ENCODE measurements around the gene APBB2.

APBB2 gene

DNA sequence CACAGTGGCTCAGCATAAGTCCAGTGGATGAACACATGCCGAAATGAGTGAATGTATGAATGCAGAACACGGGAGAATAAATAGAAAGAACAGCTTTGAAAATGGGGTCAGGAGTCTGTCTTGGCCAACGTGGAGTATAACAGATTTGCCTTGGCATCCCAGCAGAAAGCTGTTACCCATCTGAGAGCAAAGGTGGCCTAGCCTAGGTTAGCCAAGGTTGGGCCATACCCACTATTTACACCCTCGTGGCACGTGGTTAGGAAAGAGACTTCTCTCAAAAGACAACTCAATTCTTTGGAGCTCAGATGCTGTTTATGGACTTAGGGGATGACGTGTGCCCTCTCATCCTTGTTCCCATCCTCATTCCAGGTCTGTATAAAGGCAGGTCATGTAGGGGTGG is 337.3 kb downstream of the APBB2 start:
- Histone ChIP-seq H3K9me2 (ENCODE audit: low read depth, low read length) (no peaks in the 10 kb centered on the region), H3K27ac (ENCODE audit: low read depth, low read length, poor library complexity, severe bottlenecking) (no peak overlapping the region), H4K20me1 (ENCODE audit: insufficient read depth, low read length) (no peaks in the 10 kb centered on the region), H3K9me3 (ENCODE audit: low read length) (no peaks in the 10 kb centered on the region), H3K9ac (ENCODE audit: low read length) (no peak overlapping the region), H3K36me3 (ENCODE audit: insufficient read depth, low read length) (no peaks in the 10 kb centered on the region), H3K4me2 (ENCODE audit: low read length) (no peak overlapping the region), H3K27me3 (ENCODE audit: insufficient read depth, low read length) (no peaks in the 10 kb centered on the region), H3K4me1 (ENCODE audit: insufficient read depth, low read length, severe bottlenecking) (no peaks in the 10 kb centered on the region), H3K79me2 (ENCODE audit: insufficient read depth, low read length) (no peaks in the 10 kb centered on the region), H2AFZ (ENCODE audit: low read length) (no peak overlapping the region), H3F3A (ENCODE audit: insufficient read depth, low read length) (no peaks in the 10 kb centered on the region), H3K4me3 (ENCODE audit: low read depth, low read length, poor library complexity, severe bottlenecking) (no peak overlapping the region)
- TF ChIP-seq EZH2 (IDR thresholded peaks at IDR 0.05; ENCODE audit: borderline replicate concordance, low read length) = no peak
- TF ChIP-seq, protein P1, sequence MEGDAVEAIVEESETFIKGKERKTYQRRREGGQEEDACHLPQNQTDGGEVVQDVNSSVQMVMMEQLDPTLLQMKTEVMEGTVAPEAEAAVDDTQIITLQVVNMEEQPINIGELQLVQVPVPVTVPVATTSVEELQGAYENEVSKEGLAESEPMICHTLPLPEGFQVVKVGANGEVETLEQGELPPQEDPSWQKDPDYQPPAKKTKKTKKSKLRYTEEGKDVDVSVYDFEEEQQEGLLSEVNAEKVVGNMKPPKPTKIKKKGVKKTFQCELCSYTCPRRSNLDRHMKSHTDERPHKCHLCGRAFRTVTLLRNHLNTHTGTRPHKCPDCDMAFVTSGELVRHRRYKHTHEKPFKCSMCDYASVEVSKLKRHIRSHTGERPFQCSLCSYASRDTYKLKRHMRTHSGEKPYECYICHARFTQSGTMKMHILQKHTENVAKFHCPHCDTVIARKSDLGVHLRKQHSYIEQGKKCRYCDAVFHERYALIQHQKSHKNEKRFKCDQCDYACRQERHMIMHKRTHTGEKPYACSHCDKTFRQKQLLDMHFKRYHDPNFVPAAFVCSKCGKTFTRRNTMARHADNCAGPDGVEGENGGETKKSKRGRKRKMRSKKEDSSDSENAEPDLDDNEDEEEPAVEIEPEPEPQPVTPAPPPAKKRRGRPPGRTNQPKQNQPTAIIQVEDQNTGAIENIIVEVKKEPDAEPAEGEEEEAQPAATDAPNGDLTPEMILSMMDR (IDR thresholded peaks at IDR 0.05; ENCODE audit: low read length) = no peak

DNA sequence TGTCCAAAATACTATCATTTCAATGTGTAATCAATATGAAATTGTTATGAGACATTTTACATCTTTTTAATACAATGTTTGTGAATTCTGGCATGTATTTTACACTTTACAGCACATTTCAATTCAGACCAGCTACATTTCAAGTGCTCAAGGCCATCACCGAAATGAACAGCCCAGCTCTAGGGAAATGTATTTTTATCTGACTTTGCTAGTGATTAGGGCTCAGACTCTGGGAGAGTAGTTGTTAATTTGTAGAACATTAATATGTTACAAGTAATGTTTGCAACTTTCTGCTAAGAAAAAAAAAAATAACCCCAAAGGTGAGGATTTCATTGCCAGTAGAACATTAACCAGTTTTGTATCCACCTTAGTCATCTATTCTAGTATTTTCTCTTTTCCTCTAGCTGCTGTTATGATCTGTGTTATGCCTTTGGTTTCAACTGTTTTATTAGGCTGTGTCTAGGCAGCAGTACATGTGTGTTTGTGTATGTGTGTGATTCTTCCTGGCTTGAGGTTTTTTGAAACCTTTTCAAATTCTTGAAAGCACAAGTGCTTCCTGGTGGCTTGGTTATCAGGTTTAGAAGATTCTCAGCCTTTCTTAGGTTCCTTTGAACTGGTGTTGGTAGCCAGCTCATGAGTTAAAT is 338.7 kb downstream of the APBB2 start:
- Histone ChIP-seq H3K9me2 (ENCODE audit: low read depth, low read length) (no peaks in the 10 kb centered on the region), H3K4me2 (ENCODE audit: low read length) (no peak overlapping the region), H3K9me3 (ENCODE audit: low read length) (no peaks in the 10 kb centered on the region), H3K4me3 (ENCODE audit: low read depth, low read length, poor library complexity, severe bottlenecking) (no peak overlapping the region), H3K27me3 (ENCODE audit: insufficient read depth, low read length) (no peaks in the 10 kb centered on the region), H3F3A (ENCODE audit: insufficient read depth, low read length) (no peaks in the 10 kb centered on the region), H3K79me2 (ENCODE audit: insufficient read depth, low read length) (no peaks in the 10 kb centered on the region), H3K4me1 (ENCODE audit: insufficient read depth, low read length, severe bottlenecking) (no peaks in the 10 kb centered on the region), H3K9ac (ENCODE audit: low read length) (no peak overlapping the region), H2AFZ (ENCODE audit: low read length) (no peak overlapping the region), H3K27ac (ENCODE audit: low read depth, low read length, poor library complexity, severe bottlenecking) (no peak overlapping the region), H4K20me1 (ENCODE audit: insufficient read depth, low read length) (no peaks in the 10 kb centered on the region), H3K36me3 (ENCODE audit: insufficient read depth, low read length) (no peaks in the 10 kb centered on the region)
- TF ChIP-seq EZH2 (IDR thresholded peaks at IDR 0.05; ENCODE audit: borderline replicate concordance, low read length) = no peak

DNA sequence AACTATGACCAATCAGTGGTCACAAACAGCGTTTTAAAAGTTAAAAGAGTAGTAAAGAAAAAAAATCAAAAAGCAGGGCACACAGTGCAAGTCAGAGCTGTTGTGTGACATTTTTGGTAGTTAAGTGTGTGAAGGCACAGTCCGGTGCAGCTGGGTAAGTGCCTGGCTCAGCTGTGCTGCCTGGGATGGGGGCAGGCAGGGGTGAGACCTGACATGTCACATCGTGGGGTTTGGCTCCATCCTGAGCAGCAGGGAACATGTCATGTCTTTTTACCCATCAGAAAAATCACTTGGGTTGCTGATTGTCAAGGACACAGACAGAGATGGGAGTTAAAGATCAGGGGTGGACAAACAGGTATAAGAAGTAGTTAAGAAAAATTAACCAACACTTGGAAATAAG is 339.4 kb downstream of the APBB2 start:
- Histone ChIP-seq H3K27me3 (ENCODE audit: insufficient read depth, low read length) (no peaks in the 10 kb centered on the region), H2AFZ (ENCODE audit: low read length) (no peak overlapping the region), H3K9me3 (ENCODE audit: low read length) (no peaks in the 10 kb centered on the region), H3K9me2 (ENCODE audit: low read depth, low read length) (no peaks in the 10 kb centered on the region), H4K20me1 (ENCODE audit: insufficient read depth, low read length) (no peaks in the 10 kb centered on the region), H3F3A (ENCODE audit: insufficient read depth, low read length) (no peaks in the 10 kb centered on the region), H3K36me3 (ENCODE audit: insufficient read depth, low read length) (no peaks in the 10 kb centered on the region), H3K9ac (ENCODE audit: low read length) (no peak overlapping the region), H3K4me3 (ENCODE audit: low read depth, low read length, poor library complexity, severe bottlenecking) (no peak overlapping the region), H3K79me2 (ENCODE audit: insufficient read depth, low read length) (no peaks in the 10 kb centered on the region), H3K4me1 (ENCODE audit: insufficient read depth, low read length, severe bottlenecking) (no peaks in the 10 kb centered on the region), H3K4me2 (ENCODE audit: low read length) (no peak overlapping the region), H3K27ac (ENCODE audit: low read depth, low read length, poor library complexity, severe bottlenecking) (no peak overlapping the region)
- no peak for TF ChIP-seq EZH2 (IDR thresholded peaks at IDR 0.05; ENCODE audit: borderline replicate concordance, low read length)
- TF ChIP-seq, protein P1 (IDR thresholded peaks at IDR 0.05; ENCODE audit: low read length) = no peak

DNA sequence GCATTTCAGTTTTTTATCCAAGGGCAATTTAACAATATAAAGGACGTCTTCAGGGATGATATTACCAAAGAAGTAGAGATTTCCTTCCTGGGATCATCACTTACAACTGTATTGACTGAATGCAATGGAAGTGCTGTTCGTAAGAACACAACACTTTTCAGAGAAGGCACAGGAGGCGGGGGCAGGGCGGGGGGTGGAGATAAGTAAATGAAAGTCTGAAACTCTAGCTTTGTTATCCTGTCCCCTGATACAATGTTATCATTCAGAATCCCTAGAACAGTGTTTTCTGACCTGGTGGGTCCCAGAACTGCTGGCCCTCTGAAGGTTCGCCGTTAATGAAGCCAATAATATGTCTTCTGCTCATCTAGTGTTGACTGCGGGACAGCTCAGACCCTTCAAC is 340.0 kb downstream of the APBB2 start:
- H3K27me3 ChIP-seq (ENCODE audit: insufficient read depth, low read length) = no peaks in the 10 kb centered on the region
- no peak overlapping the region for H3K4me3 ChIP-seq (ENCODE audit: low read depth, low read length, poor library complexity, severe bottlenecking)
- H3K4me1 ChIP-seq (ENCODE audit: insufficient read depth, low read length, severe bottlenecking) = no peaks in the 10 kb centered on the region
- no peaks in the 10 kb centered on the region for H3K9me3 ChIP-seq (ENCODE audit: low read length)
- H3K9me2 ChIP-seq (ENCODE audit: low read depth, low read length) = no peaks in the 10 kb centered on the region
- no peak overlapping the region for H3K27ac ChIP-seq (ENCODE audit: low read depth, low read length, poor library complexity, severe bottlenecking)
- H3K36me3 ChIP-seq (ENCODE audit: insufficient read depth, low read length) = no peaks in the 10 kb centered on the region
- H2AFZ ChIP-seq (ENCODE audit: low read length) = no peak overlapping the region
- H3K9ac ChIP-seq (ENCODE audit: low read length) = no peak overlapping the region
- no peaks in the 10 kb centered on the region for H3K79me2 ChIP-seq (ENCODE audit: insufficient read depth, low read length)
- no peak overlapping the region for H3K4me2 ChIP-seq (ENCODE audit: low read length)
- no peaks in the 10 kb centered on the region for H3F3A ChIP-seq (ENCODE audit: insufficient read depth, low read length)
- H4K20me1 ChIP-seq (ENCODE audit: insufficient read depth, low read length) = no peaks in the 10 kb centered on the region
- TF ChIP-seq, protein P1 (IDR thresholded peaks at IDR 0.05; ENCODE audit: low read length) = no peak
- no peak for TF ChIP-seq EZH2 (IDR thresholded peaks at IDR 0.05; ENCODE audit: borderline replicate concordance, low read length)

Data from OCI-LY1 (cell line).